Right renal cortex interstitium (tissue), 3 donors: Measurements from ENCODE around the gene GOLT1B. TPM values are rescaled to one million over a fixed set of nuclear protein-coding genes. Genes with fewer than 3 reads are reported as not detected.
"Not testable (repeated sequence)": the region's sequence is repeated elsewhere in the genome, so short reads cannot be mapped to it uniquely, and the experiment has no call there.

Experiments used
- DNase-seq, 3 donors: peaks; one replicate each; pipeline ENCODE4 v3.0.0-alpha.2; 2013; ENCODE audit warnings: low read depth in 3 of 3, low spot score in 2 of 3
- polyA plus RNA-seq, 3 donors: library from polyadenylated mRNA; unstranded; fragments of 120-200 nt; gene quantifications; one replicate each; pipeline ENCODE4 v1.2.1, GENCODE V29; 2013; ENCODE audit not compliant: insufficient read length in 3 of 3

GOLT1B gene
- polyA plus RNA-seq: 10 to 100 TPM; 36.6 to 42.2 (median 41.6) TPM

DNA sequence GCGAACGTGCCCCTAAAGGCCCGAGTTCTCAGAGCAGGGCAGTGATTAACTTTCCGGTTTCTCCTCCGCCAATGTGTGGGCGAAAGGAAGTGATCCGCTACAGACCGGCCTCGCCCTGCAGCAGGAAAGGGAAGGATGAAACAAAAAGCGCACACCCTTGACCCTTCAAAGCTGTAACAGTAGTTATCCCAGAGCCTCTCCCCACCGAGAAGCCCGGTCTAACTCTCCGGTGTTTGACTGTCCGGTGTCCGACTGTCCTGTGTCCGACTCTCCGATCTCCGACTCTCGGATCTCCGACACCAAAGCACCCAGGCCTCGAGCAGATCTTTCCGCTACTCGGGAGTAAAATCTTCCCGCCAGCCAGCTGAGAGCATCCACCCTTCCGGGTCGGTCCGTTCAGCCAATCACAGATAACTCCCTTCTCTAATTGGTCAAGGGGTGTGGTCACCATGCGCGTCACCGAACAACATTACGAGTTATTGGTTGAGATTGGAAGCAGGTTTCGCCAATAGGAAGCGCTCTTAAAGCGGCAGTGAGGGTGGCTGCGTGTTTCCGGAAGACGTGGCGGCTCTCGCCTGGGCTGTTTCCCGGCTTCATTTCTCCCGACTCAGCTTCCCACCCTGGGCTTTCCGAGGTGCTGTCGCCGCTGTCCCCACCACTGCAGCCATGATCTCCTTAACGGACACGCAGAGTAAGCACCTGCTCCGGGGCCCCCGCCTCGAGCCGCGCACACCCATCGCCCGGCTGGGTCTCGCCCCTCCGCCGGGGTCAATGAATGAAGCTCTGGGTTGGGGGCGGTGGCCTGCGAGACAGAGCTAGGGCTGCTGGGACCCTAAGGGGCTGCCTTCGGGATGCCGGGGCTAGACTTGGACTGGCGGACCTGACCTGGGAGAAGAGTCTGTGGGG lies at the start of gene GOLT1B, which contains the start of gene RECQL:
TSS of gene GOLT1B (plus strand) at position 532 of the 906 bp plus-strand sequence. CDS start at position 667, 135 bp downstream.
TSS of gene RECQL (minus strand) at position 378 of the 906 bp plus-strand sequence. CDS start 2,065 bp downstream, outside the sequence.
- peak; percentile 97 to 98 (median 97) for DNase-seq

GRCh38 chr12:21453312-21453852 lies 48.2 kb upstream of the GOLT1B start:
- no peak for DNase-seq

- no peak for DNase-seq
These were observed 45.3 kb upstream of the GOLT1B start for GRCh38 chr12:21456291-21456780.

GRCh38 chr12:21459474-21459873 lies 42.1 kb upstream of the GOLT1B start:
- no peak for DNase-seq

GRCh38 chr12:21467334-21467733 lies 34.3 kb upstream of the GOLT1B start:
- DNase-seq: not testable (repeated sequence)

DNA sequence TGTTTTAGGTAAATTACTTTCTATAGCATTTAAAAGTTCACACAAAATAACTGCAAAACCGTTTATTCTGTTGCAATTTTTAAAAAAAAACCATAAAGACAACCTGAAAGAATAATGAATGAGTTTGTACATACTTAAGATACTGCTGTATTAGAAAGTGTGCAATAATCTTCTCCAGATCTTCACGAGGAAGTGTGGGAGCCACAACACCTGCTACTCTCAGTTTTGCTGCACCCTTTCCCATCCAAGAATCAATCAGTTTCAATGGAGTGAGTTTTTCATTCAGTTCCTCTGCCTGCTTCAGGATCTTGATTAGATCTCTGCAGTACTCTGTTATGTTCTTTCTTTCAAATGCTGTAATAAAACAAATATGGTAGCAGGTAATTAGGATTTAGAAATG lies 30.3 kb upstream of the GOLT1B start:
- no peak for DNase-seq

- no peak for DNase-seq
These were observed 29.3 kb upstream of the GOLT1B start for GRCh38 chr12:21472197-21472823.

DNA sequence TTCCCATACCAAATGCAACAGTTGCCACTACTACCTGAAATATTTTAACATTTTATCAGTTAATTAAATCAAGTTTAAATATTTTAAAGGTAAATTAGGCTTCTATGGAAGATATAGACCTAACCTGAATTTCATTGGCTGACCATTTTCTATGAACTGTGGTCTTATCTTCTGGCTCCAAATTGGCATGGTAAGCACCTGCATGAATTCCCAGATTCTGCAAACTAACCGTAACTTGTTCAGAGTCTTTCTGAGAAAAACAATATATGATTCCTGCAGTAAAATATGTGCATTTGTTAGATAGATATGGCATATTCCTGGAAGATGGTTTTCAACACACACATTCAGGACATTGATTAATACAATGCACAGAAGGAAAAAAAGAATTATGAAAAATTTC lies 26.0 kb upstream of the GOLT1B start:
- no peak for DNase-seq

DNA sequence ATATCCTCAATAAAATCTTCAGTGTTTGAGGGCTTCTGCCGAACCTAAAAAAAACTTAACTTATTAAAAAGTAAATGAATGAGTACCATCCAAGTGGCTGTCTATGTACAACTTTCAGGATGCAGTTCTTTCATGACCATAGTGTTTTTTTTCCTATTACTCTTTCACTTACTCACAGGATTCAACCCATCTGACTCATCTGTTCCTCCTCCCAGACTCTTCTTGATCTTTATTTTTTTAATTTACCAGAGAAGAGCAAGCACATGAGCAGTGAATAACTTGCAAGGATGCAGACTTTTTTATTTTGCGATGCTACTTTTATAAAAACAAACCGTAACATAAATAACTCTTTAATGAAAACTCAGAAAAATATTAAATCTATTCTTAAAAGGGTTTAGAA lies 24.6 kb upstream of the GOLT1B start:
- no peak for DNase-seq

GRCh38 chr12:21478756-21479455 lies 22.7 kb upstream of the GOLT1B start:
- no peak for DNase-seq

DNA sequence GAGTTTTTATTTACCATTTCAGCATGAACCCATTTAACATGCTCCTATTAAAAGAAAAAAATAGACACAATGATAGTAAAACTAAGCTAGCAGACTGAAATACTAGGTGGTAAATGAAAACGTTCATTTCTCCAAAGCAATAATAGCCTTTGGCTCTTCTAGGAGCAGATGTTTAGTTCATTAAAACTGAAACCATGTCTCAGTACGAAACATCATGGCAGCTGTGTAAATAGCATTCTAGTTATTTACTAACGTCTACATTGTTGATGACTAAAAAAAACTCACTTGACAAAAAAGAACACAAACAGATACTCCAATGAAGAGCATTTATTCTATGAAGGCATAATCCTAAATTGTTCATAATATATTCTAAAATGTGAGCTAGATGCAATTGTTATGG lies 18.1 kb upstream of the GOLT1B start:
- DNase-seq: no peak

GRCh38 chr12:21485998-21486397 lies 15.6 kb upstream of the GOLT1B start:
- no peak for DNase-seq

DNA sequence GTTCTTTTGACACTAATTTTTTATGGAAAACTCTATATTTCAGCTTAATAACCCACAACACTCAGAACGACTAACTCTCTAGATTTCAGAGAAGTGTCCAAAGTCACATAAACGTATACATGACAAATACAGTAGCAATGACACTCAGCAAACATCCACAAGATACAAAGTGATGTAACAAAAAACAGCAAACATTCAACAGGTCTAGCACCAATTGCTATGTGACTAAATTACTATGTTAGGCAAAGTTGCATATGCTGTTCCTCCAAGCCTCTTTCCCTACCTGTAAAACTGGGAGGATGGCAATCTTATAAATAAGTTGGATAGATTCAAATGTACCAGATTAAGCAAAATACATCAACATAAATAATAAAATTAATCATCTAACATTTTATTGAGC lies 1.8 kb upstream of the GOLT1B start:
- no peak for DNase-seq

DNA sequence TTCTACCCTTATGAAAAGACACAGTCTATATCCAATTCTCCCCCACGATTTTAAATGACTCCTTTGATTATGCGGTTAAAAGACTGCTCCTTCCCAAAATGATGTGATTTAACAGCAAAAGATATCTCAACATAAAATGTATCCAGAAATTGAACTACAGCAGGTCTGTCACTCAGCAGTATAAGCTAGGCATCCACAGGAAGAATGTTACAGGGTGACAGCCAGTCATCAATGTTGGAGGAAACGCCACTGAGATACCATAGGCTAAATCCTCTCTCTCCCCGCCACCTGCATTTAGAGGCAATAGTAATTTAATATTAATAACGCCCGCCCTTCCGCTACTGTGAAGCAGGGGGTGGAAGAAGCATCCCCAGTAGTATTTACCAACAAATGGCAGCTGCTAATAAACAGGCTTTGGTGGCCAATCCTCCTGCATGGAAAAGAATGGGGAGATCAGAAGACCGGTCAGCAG lies 767 bp upstream of the GOLT1B start:
- DNase-seq: no peak

GRCh38 chr12:21502164-21502496 lies 541 bp downstream of the GOLT1B start:
- DNase-seq: peak in 2 of 3 donors; percentile 7 to 15

DNA sequence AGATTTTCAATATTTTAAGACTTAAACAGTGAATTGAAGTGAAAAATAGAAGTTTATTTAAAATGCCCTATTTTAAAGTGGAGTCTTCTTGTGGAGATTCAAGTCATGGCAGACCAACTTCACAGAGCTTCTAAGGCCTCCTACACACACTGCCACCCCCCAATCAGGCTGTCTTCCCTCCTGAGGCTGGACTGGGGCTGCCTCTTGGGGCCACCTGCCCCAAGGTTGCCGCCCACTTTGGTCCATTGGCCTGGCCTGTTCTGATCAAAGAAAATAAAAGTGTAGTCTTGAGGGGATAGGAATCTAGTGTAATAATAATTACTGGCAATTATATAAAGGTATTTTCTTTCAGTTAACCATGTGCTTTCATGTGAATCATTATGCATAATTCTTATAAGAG lies 1.3 kb downstream of the GOLT1B start:
- no peak for DNase-seq

DNA sequence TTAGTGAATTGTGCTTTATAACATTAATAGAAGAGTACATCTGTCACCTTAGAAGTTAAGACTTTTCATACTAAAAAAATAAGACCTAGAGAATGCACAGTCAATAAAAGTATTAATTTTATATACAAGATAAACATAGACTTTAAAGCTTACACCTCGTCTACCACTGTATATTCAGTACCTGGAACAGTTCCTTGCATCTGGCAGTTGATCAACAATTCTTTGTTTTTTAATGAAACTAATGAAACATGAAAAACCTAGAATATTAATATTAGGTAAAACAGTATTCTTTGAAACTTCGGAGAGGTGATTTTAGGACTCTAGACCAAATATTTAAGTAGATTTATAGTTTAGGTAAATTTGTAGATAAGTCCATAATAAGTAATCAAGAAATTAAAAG lies 4.3 kb downstream of the GOLT1B start:
- DNase-seq: no peak

DNA sequence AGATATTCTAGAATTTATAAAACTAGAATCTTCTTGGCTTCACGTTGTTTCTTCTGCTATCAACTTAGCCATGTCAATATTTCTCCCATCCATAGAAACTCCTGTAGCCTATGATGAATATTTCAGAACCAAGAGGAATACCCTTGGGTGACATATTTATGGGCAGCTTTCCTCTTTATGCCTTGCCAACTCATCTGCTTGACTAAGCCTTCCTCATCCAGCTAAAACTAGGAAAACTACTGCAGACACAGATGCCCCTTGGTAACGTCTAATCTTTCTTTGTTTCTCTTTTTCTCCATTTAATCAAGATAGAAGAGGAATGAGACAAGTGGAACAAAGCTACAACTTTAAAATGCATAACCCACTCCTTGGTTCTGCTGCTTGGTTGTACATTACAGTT lies 6.3 kb downstream of the GOLT1B start:
- no peak for DNase-seq

GRCh38 chr12:21509768-21510167 lies 8.2 kb downstream of the GOLT1B start:
- no peak for DNase-seq

DNA sequence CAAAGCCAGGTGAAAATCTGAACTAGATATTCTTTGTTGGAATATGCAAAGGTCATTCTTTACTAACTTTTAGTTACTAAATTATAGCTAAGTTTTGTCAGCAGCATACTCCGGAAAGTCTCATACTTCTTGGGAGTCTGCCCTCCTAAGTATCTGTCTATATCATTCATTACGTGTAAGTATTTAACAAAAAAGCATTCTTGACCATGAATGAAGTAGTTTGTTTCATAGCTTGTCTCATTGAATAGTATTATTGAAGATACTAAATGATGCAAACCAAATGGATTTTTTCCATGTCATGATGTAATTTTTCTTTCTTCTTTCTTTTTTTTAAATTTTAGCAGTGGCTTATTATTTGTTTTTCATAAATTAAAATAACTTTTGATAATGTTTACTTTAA lies 14.7 kb downstream of the GOLT1B start:
- DNase-seq: no peak

- DNase-seq: no peak
These were observed 16.9 kb downstream of the GOLT1B start for GRCh38 chr12:21518451-21518850.
